NCI-H69 (cell line): Measurements from ENCODE around the gene KBTBD4.
A peak's percentile ranks its signal among the peaks of the same experiment; 100 is the strongest.

Source experiments
- DNase-seq: peaks from one replicate; lab custom pipeline; 2025; lab: John Stamatoyannopoulos, UW

KBTBD4 gene

GRCh38 chr11:47524291-47524874 is 54.4 kb downstream of the KBTBD4 start:
- DNase-seq: peak; percentile 91

DNA sequence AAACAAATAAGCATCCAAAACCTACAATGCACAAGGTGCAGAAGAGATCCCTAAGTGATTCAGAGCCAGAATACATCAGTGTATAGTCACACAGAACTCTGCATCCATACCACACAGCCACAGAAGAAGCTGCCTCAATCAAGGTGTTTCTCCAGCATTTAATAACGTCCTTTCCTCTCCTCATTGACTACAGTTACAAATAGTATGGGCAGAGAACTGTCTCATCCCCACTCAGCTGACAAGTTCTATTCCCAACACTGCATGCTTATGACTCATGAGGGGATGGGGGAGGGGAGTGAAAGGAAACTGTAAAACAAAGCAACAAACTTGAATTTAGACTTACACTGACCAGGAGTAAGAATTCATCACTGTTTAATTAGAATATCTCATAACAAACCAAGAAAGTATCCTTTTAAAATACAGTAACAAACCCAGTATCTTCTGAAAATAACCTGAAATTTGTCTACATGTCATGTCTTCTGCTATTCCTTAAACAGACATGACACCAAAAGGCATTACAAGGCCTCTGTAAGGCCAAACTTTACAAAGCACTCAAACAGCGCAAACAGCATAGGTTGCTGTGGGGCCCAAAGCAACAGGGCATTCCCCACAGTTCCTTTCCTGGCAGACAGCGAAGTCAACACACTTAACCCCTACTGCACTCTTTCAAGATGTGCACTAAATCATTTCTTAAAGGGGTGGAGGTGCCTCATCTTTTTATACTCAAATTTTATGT is 55.1 kb downstream of the KBTBD4 start:
- peak; percentile 74 for DNase-seq
